ENCODE measurements around the gene RELN.

RELN gene

DNA sequence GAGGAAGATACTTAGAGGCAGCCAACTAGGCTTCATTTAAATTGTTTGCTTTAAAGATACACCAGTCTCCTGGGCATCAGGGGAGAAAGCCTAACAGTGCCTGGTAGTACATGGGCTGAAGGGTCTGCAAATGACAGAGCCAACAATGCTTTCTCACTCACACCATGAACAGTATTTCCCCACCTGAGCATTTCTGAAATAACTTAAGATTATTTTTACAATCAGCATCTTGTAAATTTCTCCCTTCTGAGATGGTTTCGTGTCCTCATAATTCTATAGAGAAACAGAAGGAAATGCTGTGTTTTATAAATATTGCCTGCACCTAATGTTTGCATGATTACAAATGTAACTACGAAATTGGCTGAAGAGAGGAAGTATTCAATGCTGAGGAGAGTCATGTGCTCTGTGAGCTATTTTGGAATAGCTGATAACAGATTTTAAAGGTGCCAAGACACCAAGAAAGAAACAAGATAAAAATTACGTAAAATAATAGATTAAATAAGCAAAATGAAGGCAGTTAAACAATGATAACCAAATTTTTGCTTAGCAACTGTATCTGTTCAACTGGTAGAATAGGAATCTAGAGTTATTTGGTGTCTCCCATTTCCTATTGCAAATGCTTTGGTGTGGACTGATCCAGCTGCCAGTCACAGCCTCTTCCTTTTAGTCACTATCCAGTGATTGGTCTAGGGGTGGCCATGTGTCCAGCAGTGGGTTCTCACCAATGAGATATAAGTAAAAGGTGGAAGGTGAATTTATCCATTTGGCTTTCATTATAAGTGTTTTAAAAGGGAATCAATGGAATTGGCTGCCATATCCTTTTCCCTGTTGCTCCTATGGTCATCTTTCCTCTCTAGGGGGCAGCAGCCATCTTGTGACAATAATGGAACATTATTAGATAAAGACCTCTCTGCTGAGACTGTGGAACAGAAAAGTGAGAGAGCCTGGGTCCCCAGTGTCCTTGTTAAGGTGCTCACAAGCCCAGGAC lies 375.5 kb downstream of the RELN start:
- DNase-seq, result no peak

DNA sequence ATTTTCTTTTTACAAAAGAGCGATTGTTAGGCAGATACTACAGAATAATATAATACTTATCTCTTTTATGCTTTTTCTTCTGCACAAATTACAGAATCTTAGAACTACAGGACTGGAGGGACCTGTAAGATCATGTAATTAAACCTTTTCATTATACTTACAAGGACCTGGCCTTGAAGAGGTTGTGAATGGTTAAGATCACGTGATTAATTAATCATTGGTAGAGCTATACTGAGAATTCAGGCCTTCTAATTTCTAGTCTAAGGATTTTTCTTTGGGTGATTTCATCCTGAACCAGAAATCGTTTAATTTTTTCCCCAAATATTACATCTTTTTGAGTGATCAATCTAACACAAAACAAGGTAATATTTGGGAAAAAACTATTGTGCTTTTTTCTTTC lies 379.7 kb downstream of the RELN start:
- no peak for DNase-seq

DNA sequence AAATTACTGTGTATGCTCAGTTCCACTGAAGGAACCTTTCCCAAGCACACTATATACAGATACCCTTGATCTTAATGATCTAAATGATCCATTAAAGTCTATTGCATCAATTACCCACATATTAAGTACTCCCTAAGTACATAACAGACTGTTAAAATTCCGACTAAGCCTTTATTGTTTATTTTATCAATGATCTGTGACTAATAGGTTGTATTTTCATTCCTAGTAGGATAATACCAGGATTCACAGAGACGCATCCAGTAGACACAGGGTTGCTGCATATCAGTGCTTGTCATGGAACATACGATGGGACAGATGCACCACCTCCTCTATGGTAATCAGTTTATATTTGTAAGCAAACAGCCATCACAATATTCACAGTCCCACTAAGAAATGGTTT lies 383.8 kb downstream of the RELN start:
- DNase-seq, result no peak

GRCh38 chr7:103598326-103598905 lies 391.0 kb downstream of the RELN start:
- DNase-seq, result no peak

GRCh38 chr7:103597606-103598005 lies 391.9 kb downstream of the RELN start:
- no peak for DNase-seq

DNA sequence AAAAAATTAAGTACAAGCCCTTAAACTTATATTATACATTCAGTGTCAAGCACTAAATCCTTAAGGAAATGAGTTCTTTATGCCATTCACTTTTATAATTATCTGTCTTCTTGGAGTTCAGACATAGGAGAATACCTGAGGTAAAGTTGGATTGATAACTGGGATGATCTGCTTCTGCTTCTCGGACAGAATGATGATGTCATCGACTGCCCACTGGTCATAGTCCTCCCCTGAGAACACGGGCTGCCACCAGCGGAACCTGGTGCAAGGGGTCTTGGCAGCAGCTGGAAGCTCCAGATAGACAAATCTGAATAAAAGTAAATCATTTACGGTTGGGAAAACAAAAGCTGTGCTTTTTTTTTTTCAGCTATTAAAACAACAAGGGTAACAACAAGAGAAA lies 395.3 kb downstream of the RELN start:
- no peak for DNase-seq

GRCh38 chr7:103593691-103594090 lies 395.8 kb downstream of the RELN start:
- DNase-seq, result no peak

- DNase-seq, result no peak
These were observed 396.6 kb downstream of the RELN start for GRCh38 chr7:103592844-103593243.

DNA sequence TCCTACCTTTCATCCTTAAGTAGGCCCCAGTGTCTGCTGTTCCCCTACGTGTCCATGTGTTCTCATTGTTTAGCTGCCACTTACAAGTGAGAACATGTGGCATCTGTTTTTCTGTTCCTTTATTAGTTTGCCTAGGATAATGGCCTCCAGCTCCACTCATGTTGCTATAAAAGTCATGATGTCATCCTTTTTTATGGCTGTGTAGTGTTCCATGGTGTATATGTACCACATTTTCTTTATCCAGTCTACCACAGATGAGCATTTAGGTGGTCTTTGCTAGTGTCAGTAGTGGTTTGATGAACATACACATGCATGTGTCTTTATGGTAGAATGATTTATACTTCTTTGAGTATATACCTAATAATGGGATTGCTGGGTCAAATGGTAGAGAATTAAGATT lies 397.3 kb downstream of the RELN start:
- DNase-seq, result no peak

DNA sequence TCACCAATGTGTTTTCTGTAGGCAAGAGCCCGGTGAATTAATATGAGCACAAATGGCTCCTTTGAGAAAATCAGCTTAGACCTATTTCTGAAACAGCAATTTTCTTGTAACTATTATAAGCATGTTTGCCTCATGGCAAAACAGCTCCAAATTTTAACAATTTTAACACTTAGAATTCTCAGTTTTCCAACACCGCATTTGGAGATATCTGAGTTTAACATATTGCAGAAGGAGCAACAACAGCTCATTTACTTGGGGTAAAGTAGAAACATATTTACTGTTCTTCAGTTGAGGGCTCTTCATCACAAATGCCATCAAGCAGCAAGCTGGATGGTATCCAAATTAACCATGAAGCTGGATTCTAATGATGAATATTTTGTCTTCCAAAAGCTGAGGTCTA lies 409.4 kb downstream of the RELN start:
- no peak for DNase-seq

- no peak for DNase-seq
These were observed 412.4 kb downstream of the RELN start for GRCh38 chr7:103577059-103577458.

DNA sequence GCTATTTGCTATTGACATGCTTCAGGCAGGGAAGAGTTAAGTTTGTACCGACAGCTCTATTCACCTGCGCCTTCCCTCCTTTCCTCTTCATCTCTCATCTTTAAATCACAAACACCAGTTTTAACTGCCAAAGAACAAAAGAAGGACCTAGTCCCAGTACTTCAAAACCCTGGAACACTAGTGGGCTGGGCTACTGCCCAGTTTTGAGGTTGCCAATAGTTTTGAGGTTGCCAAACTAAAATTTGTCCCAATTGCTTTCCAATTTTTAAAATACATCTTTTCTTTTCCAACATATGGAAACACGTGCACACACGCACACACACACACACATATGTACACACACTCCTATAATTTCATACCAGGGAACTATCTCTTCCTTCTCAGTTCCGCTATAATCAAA lies 412.8 kb downstream of the RELN start:
- DNase-seq, result no peak

- no peak for DNase-seq
These were observed 414.9 kb downstream of the RELN start for GRCh38 chr7:103574576-103574975.

- no peak for DNase-seq
These were observed 415.9 kb downstream of the RELN start for GRCh38 chr7:103573479-103574058.

DNA sequence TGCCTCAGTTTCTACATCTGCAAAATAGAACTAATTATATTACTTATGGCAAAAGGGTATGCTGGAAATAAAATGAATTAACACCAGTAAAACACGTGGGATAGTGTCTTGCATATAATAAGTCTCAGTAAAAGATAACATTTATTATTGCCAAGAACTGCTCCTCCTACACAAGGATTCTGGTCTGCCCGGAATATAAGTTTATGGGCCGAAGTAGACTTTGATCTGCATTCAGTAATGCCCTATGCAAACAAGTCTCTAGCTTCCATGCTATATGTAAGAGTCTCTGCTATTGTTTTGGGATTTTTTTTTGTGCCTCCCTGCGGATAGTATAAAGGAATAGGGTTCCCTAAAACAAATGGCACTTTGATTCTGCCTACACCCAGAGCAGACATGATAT lies 417.9 kb downstream of the RELN start:
- DNase-seq, result no peak

DNA sequence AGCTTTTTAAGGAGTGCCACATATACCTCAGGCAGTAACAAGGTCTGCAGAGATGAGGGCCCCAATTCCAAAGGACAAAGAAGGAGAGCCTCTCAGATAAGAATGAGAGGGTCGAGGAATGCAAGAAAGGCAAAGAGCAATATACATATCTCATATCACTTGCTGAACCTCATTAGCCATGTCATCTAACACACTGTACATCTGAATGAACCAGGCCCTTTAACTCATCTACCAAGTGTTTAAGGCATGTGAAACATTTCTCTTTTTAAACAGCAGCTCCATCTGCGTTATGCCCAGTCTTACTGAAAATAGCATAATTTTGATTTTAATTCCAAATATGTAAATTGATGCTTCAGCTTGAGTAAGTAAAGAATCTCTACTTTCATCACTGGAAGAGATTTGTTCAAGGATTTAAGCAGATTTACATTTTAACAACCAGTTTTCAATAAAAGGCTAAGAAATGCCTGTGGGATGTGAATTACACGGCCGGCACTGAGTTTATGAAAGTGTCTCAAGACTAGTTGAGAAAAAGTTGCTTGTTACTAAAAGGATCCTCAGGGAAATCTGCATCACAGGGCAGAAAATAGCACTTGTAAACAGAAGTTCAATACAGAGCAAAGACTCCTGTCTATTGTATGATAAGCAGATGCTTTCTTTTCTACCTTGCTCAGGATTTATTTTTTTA lies 419.7 kb downstream of the RELN start:
- DNase-seq, result no peak

GRCh38 chr7:103564416-103564815 lies 425.0 kb downstream of the RELN start:
- DNase-seq, result no peak

GRCh38 chr7:103560136-103560535 lies 429.3 kb downstream of the RELN start:
- DNase-seq, result no peak

- no peak for DNase-seq
These were observed 438.4 kb downstream of the RELN start for GRCh38 chr7:103551016-103551415.

- DNase-seq, result no peak
These were observed 439.7 kb downstream of the RELN start for GRCh38 chr7:103549786-103550185.

DNA sequence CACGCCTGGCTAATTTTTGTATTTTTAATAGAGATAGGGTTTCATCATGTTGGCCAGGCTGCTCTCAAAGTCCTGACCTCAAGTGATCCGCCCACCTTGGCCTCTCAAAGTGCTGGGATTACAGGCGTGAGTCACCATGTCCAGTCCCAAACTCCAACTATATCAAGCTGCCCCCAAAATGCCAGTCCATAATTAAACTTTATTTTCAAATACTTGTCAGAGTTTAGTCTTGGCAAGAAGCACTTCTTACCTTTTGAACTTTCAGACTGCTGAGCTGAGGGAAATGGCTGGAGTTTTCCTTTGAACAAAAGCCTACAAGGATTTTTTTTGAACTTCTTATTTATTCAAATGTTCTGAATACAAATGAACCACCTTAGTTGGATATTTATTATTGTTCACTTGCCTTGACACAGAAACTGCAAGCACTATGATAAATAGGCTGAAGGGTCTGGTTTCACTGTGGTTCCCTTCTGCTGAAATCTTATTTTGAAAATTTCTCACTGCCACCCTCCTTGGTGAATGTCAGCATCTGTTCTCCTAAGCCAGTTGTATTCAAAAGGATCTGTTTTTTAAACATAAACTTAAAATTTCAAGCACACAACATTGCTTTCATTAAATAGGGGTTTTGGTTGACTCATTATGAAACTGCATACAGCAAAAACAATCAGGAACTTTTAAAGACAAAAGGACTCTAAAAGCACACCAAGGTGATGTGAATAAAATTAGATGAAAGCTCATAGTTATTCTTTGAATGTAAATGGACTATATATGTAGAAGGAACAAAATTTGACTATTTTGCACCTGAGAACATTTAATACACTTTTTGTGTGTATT lies 441.8 kb downstream of the RELN start:
- no peak for DNase-seq

GRCh38 chr7:103542470-103542869 lies 447.0 kb downstream of the RELN start:
- DNase-seq, result no peak

DNA sequence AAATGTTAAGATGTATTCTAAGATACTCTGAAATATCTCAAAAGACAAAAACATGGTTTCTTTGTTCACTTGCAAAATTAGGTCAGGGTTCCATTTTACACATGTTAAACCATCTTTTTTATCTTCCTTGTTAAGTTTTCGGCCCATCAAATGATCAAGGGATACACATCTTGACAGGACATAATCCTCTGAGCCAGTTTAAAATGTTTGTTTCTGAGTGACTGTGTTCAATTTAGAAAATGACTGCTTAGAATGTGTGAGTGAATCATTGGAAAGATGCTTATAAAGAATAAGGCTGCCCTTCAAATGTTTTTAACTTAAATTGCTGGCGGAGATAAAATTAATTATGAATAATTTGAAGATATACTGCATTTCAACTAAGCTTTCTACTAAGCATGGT lies 447.5 kb downstream of the RELN start:
- DNase-seq, result no peak

All from GOT3 (cell line).